ENCODE measurements around the gene BACH2.

GRCh38 chr6:90028995-90029635, 267.5 kb downstream of the BACH2 start:
- TF ChIP-seq POLR2A (IDR thresholded peaks at IDR 0.05) (no peak), CTCF (IDR thresholded peaks at IDR 0.05) (no peak), POLR2AphosphoS5 (IDR thresholded peaks at IDR 0.05) (no peak)
